DND-41 (cell line): ENCODE data around the gene NOL9.

ENCODE experiments used
- EZH2 ChIP-seq: IDR thresholded peaks from 3 replicates; pipeline ENCODE4 v1.6.1; 2012; ENCODE audit warnings: borderline replicate concordance, low read depth, mild to moderate bottlenecking, moderate library complexity, low read length, inconsistent platforms; ENCODE audit not compliant: severe bottlenecking
- TF ChIP-seq, protein P1 (sequence below): IDR thresholded peaks from 2 replicates; pipeline ENCODE4 v1.5.1; 2012; ENCODE audit warnings: borderline replicate concordance, low read length, moderate library complexity, mild to moderate bottlenecking; ENCODE audit not compliant: poor library complexity, severe bottlenecking; ENCODE audit errors: extremely low read depth

DNA sequence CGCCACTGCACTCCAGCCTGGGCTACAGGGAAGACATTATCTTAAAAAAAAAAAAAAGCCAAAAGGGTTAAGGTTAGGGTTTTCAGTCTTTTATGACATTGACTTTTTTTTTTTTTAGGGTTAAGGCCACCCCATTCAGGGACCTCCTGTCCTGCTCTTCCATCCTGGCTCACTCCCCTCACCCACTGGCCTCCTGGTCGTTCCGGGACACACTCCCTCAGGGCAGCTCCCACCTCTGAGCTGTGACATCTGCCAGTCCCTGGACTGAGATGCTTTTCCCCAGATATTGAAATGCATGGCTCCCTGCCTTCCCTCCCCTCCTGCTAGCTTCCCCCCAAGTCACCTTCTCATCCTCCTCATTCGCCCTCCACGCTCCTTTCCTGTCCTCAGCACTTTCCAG, 72.5 kb downstream of the NOL9 start:
- no peak for TF ChIP-seq EZH2
- TF ChIP-seq, protein P1, sequence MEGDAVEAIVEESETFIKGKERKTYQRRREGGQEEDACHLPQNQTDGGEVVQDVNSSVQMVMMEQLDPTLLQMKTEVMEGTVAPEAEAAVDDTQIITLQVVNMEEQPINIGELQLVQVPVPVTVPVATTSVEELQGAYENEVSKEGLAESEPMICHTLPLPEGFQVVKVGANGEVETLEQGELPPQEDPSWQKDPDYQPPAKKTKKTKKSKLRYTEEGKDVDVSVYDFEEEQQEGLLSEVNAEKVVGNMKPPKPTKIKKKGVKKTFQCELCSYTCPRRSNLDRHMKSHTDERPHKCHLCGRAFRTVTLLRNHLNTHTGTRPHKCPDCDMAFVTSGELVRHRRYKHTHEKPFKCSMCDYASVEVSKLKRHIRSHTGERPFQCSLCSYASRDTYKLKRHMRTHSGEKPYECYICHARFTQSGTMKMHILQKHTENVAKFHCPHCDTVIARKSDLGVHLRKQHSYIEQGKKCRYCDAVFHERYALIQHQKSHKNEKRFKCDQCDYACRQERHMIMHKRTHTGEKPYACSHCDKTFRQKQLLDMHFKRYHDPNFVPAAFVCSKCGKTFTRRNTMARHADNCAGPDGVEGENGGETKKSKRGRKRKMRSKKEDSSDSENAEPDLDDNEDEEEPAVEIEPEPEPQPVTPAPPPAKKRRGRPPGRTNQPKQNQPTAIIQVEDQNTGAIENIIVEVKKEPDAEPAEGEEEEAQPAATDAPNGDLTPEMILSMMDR, result no peak
